Activated CD4-positive, alpha-beta T cell treated with anti-CD3 and anti-CD28 coated beads, Interleukin-10, Interleukin-2, amounts not matched to agents 100 ng/mL and 50 ng/mL, durations not matched to agents 16 hours and 8 hours (primary cell): ENCODE data around the gene SOX6.

Experiments used
- DNase-seq: peaks from one replicate; pipeline ENCODE4 v3.0.0-alpha.2; 2020

Gene SOX6

GRCh38 chr11:15920856-15921629, 435.3 kb downstream of the SOX6 start:
- no peak for DNase-seq

DNA sequence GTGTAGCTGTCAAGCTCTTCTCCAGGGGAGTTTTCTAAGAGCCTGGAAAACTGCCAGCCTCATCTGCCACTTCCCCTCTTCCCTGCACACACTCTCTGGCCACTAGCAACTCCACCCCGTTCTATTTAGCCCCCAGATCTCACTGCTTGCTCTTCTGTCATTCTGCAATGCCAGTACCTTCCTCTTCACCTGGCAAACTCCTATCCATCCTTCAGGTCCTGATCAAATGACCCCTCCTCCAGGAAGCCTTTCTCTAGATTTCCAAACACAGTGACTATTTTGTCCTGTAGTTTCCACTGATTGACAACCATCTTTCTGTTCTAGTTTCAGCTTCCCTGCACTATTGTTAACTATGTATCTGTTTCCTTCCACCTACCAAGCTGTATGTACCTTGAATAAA, 437.7 kb downstream of the SOX6 start:
- no peak for DNase-seq

DNA sequence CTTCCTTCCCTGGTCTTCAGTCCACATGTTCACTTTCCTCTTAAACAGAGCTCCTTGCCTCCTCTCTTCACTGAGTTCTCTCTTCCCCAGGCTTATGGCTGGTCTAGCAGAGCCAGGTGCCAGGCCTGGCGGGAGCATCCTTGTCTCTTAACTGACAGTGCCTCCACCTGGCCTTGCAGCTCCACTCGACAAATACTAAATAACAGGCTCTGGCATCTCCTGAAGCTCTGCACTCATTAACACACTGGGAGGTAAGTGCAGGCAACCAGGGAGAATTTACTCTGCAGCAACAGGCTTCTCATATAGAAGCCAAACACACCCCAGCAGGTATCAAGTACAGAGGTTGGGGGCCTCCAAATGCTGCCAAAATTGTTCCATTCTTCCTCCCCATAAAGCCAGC, 438.1 kb downstream of the SOX6 start:
- DNase-seq: no peak
